HG03520 (cell line): ENCODE results near the gene DGKD.

Experiments used
- ATAC-seq: cut with Tn5 transposase; IDR thresholded peaks from one replicate; pipeline ENCODE4 v1.9.1; 2021; ENCODE audit warnings: mild to moderate bottlenecking, moderate library complexity; ENCODE audit not compliant: unreplicated experiment

The DGKD gene, protein sequence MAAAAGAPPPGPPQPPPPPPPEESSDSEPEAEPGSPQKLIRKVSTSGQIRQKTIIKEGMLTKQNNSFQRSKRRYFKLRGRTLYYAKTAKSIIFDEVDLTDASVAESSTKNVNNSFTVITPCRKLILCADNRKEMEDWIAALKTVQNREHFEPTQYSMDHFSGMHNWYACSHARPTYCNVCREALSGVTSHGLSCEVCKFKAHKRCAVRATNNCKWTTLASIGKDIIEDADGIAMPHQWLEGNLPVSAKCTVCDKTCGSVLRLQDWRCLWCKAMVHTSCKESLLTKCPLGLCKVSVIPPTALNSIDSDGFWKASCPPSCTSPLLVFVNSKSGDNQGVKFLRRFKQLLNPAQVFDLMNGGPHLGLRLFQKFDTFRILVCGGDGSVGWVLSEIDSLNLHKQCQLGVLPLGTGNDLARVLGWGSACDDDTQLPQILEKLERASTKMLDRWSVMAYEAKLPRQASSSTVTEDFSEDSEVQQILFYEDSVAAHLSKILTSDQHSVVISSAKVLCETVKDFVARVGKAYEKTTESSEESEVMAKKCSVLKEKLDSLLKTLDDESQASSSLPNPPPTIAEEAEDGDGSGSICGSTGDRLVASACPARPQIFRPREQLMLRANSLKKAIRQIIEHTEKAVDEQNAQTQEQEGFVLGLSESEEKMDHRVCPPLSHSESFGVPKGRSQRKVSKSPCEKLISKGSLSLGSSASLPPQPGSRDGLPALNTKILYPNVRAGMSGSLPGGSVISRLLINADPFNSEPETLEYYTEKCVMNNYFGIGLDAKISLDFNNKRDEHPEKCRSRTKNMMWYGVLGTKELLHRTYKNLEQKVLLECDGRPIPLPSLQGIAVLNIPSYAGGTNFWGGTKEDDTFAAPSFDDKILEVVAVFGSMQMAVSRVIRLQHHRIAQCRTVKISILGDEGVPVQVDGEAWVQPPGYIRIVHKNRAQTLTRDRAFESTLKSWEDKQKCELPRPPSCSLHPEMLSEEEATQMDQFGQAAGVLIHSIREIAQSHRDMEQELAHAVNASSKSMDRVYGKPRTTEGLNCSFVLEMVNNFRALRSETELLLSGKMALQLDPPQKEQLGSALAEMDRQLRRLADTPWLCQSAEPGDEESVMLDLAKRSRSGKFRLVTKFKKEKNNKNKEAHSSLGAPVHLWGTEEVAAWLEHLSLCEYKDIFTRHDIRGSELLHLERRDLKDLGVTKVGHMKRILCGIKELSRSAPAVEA

DNA sequence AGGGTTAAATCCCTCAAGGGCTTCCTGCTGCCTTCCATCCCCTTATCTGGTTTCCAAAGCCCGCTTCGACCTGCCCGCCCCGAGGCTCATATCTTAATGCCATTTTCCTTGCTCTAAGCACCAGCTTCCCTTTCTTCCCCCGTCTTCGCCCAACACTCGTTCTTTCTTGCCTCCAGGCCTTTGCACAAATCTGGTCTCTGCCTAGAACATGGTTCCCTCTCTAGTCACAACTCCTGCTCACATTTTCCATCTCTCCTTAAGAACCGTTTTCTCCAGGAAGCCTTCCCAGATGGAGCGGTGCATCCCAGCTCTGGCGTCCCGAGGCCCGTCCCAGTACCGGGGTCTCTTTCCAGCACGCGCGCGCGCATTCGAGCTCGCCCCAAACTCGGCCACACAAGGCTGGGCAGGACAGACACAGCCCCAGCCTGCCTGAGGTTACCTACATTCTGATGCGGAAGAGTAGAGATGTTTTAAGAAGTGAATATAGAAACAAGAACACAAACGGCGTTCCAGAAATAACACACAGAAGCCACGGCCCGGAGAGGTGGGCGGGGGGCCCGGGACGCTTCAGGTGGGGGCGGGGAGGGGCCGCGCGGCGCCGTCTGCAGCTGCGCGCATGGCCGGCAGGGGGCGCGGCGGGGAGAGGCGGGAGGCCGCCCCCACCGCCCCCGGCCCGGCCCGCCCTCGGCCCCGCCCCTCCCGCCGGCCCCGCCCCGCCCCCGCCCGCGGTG, at the start of gene DGKD:
Gene DGKD (plus strand): TSS at position 726 of the 731 bp plus-strand sequence. CDS start 25 bp downstream, outside the sequence.
- ATAC-seq: peak; percentile 48

DNA sequence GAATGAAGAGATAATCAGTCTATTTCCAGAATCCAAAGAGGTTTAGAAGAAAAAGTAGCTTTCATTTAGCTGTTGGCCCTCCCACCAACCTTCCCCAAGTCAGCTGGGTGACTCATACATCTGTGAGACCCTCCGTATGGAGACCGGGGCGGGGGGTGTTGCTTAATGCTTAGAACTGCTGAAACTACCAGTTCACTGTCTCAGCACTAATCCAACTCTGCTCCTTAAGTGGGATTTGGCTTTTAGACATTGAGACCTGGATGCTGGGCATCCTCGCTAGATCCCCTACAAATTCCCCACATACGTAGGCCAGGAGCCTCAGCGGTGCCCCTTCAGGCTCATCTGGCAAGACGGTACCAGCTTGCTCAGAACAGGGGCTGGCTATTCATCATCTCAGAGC, 46.7 kb upstream of the DGKD start, which contains the start of gene SAG:
Gene SAG (plus strand): TSS at position 252 of the 400 bp plus-strand sequence. CDS start 1,374 bp downstream, outside the sequence.
- no peak for ATAC-seq

DNA sequence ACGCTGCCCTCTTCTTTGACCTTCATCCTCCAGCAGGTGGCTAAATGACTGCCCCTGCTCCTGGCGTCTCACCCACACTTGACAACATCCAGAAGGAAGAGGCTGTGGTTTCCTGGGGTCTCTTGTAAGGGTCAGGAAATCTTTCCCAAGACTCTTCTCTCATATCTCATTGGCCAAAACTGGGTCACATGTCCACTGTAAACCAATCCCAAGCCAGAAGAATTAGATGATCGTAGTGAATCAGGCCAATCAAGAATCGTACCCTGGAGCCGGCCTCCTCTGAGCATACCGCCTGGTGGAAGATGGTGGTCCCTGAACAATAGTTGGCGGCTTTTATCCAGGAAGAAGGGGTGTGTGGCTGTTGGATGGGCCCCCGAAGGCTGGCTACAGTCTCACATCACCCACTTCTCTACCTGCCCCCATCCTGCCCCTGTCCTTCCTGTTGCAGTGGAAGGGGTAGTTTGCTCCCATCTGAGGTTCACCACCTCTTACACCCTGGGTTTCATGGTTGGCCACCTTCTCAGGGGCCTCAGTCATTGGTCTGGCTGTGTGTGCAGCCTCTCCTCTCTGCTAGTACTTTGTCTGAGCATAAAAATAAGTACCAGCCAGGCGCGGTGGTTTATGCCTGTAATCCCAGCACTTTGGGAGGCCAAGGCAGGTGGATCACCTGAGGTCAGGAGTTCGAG, 42.9 kb upstream of the DGKD start:
- no peak for ATAC-seq

DNA sequence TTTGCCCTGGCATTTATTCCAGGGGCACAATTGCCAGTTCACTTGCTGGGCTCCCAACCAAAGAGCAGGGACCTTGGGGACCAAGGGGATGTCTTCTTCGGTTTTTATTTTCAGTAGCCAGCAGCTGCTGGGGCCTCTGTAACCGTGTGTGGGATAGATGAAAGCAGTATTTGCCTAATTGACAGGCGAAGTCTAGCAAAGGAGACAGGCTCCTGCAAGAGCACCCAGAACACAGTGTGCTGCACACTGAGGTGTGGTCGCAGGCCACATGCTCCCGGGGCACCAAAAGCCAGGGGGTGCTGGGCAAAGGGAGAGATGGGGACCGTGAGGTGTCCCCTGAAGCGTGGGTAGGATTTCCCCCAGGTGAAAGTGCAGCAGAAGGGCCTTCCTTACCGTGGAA, 41.4 kb upstream of the DGKD start:
- ATAC-seq: no peak

DNA sequence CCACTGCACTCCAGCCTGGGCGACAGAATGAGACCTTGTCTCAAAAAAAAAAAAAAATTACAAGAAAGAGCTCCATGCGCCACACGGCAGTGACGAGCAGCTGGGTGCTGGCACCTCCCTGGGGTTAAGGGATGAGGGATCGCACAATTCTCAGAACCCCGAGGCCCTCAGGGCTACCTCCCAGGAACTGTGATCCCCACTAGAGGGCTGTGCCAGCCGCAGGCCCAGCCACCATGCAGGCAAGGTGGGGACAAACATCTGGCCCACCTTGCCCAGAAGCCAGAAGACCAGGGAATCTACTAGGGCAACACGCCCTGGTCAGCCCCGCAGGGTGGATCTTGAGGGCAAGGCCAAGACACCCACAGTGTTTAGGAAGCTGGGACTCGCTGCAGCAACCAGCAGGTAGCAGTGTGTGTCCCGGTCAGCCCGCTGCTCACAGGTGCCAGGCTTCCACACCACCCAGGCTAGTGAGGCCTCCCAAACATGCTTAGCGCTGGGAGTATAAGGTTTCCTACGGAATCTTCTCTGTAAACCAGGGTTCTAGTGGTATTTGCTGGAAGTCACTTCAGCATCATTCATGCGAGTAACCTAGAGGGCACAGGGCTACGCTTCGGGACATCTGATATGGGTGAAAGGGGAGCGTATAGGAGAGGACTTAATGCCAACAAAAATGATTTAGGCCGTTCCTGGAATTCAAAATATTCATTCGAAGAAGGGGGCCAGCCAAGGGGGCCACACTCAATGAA, 39.9 kb upstream of the DGKD start:
- ATAC-seq: no peak

DNA sequence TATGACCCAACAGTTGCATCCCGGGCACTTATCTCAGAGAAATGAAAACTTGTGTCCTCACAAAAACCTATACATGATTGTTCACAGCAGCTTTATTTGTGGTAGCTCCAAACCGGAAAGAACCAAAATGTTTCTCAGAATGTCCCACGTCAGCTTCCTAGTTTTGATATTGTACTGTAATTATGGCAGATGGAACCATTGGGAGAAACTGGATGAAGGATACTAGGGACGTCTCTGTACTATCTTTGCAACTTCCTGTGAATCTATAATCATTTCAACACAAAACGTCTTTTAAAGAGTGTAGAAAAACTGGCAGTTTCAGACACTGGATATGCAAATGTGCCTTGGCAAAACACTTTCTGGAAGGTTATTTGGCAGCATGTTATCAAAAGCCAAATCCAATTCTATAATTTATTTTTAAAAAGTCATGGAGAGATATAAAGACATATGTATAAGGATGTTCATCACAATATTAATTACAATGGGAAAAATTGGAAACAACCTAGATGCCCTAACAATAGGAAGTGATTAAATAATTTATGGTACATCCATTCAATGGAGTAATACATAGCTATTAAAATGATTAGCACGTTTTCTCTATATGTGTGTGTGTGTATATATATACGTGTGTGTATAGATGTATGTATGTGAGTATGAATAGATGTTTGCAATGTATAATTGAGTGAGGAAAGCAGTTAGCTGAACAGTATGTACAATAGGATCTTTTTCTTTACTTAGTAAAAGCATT, 36.9 kb upstream of the DGKD start:
- no peak for ATAC-seq

DNA sequence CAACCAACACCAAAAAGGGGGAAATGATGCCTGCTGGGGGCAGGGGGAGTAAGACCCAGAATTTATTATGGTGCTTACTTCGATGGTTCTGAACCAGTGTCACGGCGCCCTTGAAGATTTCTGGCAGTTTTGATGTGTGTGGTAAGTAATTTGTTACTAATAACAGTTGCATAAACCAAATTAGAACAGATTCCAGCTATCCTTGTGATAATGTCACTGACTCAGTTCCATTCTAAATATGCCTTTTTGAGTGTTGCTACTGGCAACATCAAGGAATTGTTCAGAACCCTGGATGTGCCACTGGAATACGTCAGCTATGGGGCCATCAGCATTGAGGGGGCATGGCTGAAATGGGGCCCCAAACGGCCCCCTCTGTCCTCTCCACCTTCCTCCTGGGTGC, 35.0 kb upstream of the DGKD start:
- no peak for ATAC-seq

DNA sequence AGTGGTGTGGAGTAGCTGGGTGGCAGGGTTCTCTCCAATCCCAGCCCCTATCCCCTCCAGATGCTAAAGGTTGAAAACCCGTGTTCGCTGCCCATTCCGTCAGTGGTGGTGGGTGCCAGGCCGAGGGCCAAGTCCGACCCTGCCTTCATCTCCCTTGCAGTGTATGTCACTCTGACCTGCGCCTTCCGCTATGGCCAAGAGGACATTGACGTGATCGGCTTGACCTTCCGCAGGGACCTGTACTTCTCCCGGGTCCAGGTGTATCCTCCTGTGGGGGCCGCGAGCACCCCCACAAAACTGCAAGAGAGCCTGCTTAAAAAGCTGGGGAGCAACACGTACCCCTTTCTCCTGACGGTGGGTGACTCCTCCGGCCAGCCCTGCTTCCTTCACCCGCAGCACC, 33.8 kb upstream of the DGKD start:
- ATAC-seq: no peak

DNA sequence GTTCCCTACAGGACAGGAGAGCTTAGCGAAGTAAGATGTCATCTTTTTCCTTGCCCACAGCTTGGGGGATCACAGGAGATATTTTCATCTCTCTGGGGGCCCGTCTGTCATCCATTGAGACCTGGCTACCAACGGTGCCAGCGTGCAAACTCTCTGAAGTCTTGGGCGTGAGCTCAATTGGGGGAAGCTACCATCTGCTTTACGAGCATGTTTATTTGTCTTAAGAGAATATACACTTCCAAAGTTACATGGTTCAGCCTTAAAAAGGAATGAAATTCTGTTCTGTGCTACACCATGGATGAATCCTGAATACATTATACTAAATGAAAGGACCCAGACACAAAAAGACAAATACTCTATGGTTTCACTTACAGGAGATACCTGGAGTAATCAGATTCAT, 33.1 kb upstream of the DGKD start:
- ATAC-seq: no peak

DNA sequence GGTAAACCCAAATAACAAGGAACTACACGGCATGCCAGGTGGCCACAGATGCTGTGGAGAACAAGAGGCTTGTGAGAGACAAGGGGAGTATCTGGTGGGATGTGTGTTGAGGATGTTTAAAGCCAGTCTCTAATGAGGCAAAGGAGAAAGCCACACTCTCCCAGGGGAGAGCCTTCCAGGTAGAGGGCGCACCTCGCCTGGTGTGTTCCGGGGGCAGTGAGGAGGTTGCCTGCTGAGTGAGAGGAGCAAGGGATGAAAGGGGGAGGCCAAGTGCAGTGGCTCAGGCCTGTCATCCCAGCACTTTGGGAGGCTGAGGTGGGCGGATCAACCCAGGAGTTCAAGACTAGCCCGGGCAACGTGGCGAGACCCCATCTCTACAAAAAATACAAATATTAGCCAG, 30.4 kb upstream of the DGKD start:
- no peak for ATAC-seq

DNA sequence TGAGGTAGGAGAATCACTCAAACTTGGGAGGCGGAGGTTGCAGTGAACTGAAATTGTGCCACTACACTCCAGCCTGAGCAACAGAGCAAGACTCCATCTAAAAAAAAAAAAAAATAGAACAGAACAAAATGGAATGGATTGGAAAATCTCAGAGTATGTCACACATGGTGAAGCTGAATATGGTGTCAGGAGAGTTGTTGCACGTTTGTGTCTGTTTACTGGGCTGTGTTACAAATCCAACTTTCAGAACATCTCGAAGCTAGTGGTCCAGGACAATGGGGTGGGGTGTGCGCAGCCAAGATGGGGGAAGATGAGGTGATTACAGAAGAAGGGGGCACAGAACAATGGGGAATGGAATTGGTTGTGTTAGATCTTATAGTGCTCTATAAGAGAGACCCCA, 29.0 kb upstream of the DGKD start:
- no peak for ATAC-seq

DNA sequence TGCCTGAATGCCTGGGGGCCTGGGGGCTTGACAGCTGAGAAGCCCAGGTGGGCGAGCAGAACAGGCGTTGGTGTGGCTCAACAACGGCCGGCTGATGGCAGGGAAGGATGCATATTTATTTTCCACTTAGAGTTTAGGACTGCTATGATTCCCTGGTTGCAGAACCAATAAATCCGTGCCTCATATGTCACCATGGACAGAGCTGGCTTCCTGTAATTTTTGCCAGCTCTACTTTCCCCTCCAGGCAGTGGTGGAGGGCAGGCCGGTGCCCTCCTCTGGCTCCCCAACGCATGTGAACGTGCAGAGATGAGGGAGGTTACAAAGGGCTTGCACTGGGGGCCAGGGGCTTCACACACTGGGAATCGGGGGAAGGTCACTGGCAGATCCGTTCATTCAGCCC, 28.5 kb upstream of the DGKD start:
- no peak for ATAC-seq

DNA sequence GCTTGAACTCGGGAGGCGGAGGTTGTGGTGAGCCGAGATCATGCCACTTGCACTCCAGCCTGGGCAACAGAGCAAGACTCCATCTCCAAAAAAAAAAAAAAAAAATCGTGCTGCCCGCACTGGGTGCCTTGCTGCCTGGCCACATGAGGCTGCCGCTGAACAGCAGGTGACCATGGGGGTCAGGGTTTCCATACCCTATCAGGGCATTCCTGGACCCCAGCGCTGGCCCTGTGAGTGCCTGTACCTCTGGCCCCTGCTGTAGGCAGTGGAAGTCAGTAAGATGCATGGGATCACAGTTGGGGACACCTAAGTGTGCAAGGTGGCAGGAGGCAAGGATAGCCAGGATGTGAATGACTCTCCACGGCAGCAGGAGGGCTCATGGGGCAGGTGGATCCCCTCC, 27.8 kb upstream of the DGKD start:
- ATAC-seq: no peak

DNA sequence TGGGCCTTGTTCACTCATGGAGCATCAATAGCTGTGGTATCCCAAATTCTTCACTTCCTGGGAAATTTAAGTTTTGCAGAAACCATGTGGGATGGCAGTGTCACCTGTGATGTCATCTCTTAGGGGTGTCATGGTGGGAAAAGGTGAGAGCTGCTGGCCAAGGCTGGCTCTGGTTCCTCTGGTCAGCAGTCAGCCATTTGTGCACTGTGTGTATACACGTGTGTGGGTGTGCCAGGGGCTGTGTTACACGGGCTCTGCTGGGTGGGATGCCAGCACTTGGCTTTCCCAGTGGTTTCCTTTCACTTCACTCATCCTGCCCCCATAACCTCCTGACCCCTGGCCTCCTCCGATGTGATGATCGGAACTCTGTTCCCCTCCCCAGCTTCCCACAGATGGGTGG, 25.4 kb upstream of the DGKD start:
- no peak for ATAC-seq

DNA sequence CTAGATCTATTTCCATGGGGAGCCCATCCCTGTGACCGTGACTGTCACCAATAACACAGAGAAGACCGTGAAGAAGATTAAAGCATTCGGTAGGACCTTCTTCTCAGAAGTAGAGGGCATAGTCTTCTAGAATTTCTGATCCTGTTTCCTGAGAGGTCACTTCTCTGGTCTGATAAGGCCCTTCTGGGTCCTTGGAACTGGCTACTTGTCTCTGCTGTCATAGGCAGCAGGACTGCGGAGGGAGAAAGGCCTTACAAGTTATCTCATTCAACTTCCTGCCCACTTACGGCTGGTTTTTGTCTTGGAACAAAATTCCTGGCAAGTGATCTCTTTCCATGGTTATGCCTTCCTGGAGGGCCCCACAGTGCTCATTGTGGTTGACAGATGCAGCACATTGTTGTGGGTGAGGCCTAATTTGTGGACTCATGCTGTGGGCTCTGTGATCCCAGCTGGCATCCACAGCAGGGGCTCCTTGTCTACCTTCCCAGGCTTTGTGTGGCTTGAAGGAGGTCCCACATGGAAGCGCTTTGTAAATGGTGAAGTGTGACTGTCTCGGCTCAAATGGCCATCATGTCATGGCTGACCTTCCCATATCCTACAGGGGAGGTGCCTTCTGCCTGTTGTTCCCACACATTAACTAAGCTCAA, 24.7 kb upstream of the DGKD start:
- ATAC-seq: no peak

DNA sequence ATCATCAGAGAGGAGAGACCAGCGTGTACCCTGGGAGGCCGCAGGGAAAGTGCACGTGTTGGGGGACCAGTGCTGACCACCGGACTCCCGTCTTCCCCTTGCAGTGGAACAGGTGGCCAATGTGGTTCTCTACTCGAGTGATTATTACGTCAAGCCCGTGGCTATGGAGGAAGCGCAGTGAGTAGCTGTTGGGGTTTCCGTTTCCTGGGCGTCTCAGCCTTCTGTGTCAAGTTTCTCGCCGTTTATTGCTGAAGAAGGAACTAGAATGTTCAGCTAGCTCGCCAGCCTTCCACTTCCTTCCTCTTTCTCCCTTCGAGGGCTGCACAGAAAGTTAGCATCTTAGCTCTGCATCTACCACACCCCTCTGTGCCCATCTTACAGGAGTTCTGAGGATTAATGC, 22.8 kb upstream of the DGKD start:
- ATAC-seq: peak; percentile 88

DNA sequence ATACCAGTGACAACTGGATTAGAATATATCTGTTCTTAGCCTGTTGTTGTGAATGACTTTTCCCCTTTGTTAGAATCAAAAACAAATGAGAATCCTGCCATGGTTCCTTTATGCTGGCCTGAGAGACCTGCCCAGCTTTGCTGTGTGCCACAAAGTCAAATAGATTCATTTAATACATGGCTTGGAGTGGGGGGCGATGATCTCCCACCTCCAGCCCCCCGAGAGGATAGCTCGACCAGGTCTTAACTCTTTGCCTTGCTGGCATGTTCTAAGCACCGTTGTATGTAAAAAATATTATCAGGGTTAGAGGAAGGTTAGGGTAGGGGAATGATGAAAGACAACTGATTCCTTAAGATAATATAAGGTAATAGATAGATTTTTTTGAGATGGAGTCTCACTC, 22.2 kb upstream of the DGKD start:
- no peak for ATAC-seq

DNA sequence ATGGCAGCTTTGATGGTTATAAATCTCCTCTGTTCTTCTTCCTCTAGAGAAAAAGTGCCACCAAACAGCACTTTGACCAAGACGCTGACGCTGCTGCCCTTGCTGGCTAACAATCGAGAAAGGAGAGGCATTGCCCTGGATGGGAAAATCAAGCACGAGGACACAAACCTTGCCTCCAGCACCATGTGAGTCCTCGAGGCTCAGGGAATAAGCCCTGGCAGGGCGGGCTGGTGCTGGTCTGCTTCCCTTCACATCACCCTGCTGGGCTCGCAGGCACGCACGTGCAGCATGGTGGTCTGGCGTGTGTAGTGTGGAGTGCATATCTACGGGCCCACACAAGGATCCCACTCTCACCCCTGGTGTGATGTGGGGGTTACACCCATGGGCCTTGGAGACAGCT, 19.4 kb upstream of the DGKD start:
- ATAC-seq: no peak
